ENCODE data around the gene UBE2V1. TPM values are rescaled to one million over a fixed set of nuclear protein-coding genes. Genes with fewer than 3 reads are reported as not detected.

UBE2V1 gene
- total and polyA plus RNA-seq, 2 of the 13 experiments (the other 11 are each of a cell fraction or from before 2014, with no cell fraction given) = 81.3 to 132 TPM

DNA sequence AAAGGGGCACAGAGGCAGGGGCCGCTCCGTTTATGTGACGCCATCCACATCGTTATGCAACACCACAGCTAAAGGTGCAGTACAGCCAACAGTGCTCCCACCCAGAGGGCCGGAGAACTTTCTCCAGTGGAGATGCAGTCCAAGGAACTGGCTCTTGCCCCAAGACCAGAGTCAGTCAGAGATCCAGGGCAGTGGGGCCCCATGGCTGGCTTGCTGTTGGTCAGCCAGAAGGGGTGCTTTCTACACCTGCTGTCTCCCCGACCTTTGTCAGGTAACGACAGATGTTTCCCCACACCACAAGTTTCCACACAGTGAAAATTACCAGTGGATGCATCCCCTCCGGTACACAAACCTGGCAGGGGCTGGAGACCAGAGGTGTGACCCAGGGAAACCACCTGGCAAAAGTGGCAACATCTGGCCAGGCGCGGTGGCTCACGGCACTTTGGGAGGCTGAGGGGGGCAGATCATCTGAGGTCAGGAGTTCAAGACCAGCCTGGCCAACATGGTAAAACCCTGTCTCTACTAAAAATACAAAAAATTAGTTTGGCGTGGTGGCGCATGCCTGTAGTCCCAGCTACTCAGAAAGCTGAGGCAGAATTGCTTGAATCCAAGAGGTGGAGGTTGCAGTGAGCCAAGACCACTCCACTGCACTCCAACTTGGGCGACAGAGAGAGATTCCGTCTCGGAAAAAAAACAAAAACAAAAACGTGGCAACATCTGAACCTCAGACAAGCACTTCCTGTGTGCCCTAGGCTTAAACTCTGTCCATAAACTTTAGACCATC lies 34.9 kb downstream of the UBE2V1 start (continued):
- TF ChIP-seq, protein P1, sequence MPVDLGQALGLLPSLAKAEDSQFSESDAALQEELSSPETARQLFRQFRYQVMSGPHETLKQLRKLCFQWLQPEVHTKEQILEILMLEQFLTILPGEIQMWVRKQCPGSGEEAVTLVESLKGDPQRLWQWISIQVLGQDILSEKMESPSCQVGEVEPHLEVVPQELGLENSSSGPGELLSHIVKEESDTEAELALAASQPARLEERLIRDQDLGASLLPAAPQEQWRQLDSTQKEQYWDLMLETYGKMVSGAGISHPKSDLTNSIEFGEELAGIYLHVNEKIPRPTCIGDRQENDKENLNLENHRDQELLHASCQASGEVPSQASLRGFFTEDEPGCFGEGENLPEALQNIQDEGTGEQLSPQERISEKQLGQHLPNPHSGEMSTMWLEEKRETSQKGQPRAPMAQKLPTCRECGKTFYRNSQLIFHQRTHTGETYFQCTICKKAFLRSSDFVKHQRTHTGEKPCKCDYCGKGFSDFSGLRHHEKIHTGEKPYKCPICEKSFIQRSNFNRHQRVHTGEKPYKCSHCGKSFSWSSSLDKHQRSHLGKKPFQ (CRISPR knock-in tag; IDR thresholded peaks at IDR 0.05; ENCODE audit: insufficient replicate concordance) = no peak
- no peak for TF ChIP-seq HOXA3 (CRISPR knock-in tag; IDR thresholded peaks at IDR 0.05)
- TF ChIP-seq ZNF775 (CRISPR knock-in tag; IDR thresholded peaks at IDR 0.05; ENCODE audit: borderline replicate concordance) = no peak
- no peak for TF ChIP-seq ZNF383 (CRISPR knock-in tag; IDR thresholded peaks at IDR 0.05; ENCODE audit: borderline replicate concordance)
- TF ChIP-seq NONO (IDR thresholded peaks at IDR 0.05) = no peak
- TF ChIP-seq NONO (CRISPR knock-in tag; conservative IDR thresholded peaks at IDR 0.05) = no peak
- TF ChIP-seq NFE2L1 (CRISPR knock-in tag; IDR thresholded peaks at IDR 0.05; ENCODE audit: borderline replicate concordance) = no peak
- TF ChIP-seq CENPT (CRISPR knock-in tag; IDR thresholded peaks at IDR 0.05; ENCODE audit: low read depth) = no peak
- no peak for TF ChIP-seq ZNF546 (CRISPR knock-in tag; conservative IDR thresholded peaks at IDR 0.05)
- TF ChIP-seq NBN (conservative IDR thresholded peaks at IDR 0.05) = no peak
- no peak for TF ChIP-seq RAD51 (IDR thresholded peaks at IDR 0.05; ENCODE audit: borderline replicate concordance)
- no peak for TF ChIP-seq SUZ12 (IDR thresholded peaks at IDR 0.05; ENCODE audit: low read depth, low read length)
- no peak for TF ChIP-seq ZFAT (CRISPR knock-in tag; conservative IDR thresholded peaks at IDR 0.05)
- no peak for TF ChIP-seq ZNF235 (CRISPR knock-in tag; IDR thresholded peaks at IDR 0.05; ENCODE audit: borderline replicate concordance)
- no peak for TF ChIP-seq NR3C1 (CRISPR knock-in tag; IDR thresholded peaks at IDR 0.05)
- TF ChIP-seq ATF7 (IDR thresholded peaks at IDR 0.05) = no peak
- TF ChIP-seq ATF7 (CRISPR knock-in tag; IDR thresholded peaks at IDR 0.05) = no peak
- TF ChIP-seq RORA (CRISPR knock-in tag; IDR thresholded peaks at IDR 0.05) = no peak
- TF ChIP-seq CBX2 (IDR thresholded peaks at IDR 0.05; ENCODE audit: low read depth, low read length) = no peak
- no peak for TF ChIP-seq CBX2 (CRISPR knock-in tag; IDR thresholded peaks at IDR 0.05; ENCODE audit: low read depth)
- TF ChIP-seq MTA3 (CRISPR knock-in tag; IDR thresholded peaks at IDR 0.05) = no peak
- TF ChIP-seq, protein P2, sequence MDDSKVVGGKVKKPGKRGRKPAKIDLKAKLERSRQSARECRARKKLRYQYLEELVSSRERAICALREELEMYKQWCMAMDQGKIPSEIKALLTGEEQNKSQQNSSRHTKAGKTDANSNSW (CRISPR knock-in tag; IDR thresholded peaks at IDR 0.05; ENCODE audit: borderline replicate concordance) = no peak
- TF ChIP-seq FIP1L1 (IDR thresholded peaks at IDR 0.05; ENCODE audit: borderline replicate concordance, insufficient read depth, low read depth, low read length) = no peak
- TF ChIP-seq PCBP2 (optimal IDR thresholded peaks at IDR 0.05; ENCODE audit: low read depth, low read length, poor library complexity, severe bottlenecking) = no peak
- TF ChIP-seq, protein P3, sequence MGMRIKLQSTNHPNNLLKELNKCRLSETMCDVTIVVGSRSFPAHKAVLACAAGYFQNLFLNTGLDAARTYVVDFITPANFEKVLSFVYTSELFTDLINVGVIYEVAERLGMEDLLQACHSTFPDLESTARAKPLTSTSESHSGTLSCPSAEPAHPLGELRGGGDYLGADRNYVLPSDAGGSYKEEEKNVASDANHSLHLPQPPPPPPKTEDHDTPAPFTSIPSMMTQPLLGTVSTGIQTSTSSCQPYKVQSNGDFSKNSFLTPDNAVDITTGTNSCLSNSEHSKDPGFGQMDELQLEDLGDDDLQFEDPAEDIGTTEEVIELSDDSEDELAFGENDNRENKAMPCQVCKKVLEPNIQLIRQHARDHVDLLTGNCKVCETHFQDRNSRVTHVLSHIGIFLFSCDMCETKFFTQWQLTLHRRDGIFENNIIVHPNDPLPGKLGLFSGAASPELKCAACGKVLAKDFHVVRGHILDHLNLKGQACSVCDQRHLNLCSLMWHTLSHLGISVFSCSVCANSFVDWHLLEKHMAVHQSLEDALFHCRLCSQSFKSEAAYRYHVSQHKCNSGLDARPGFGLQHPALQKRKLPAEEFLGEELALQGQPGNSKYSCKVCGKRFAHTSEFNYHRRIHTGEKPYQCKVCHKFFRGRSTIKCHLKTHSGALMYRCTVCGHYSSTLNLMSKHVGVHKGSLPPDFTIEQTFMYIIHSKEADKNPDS (CRISPR knock-in tag; IDR thresholded peaks at IDR 0.05) = no peak
- TF ChIP-seq, protein P4, sequence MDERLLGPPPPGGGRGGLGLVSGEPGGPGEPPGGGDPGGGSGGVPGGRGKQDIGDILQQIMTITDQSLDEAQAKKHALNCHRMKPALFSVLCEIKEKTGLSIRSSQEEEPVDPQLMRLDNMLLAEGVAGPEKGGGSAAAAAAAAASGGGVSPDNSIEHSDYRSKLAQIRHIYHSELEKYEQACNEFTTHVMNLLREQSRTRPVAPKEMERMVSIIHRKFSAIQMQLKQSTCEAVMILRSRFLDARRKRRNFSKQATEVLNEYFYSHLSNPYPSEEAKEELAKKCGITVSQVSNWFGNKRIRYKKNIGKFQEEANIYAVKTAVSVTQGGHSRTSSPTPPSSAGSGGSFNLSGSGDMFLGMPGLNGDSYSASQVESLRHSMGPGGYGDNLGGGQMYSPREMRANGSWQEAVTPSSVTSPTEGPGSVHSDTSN (CRISPR knock-in tag; IDR thresholded peaks at IDR 0.05) = no peak
- no peak for TF ChIP-seq FOXP1 (IDR thresholded peaks at IDR 0.05)
- TF ChIP-seq FOXP1 (CRISPR knock-in tag; IDR thresholded peaks at IDR 0.05) = no peak
